Activated CD8-positive, alpha-beta memory T cell treated with anti-CD3 and anti-CD28 coated beads for 4 hours (primary cell): ENCODE measurements around the gene ST6GAL1.

Source experiments
- DNase-seq, 2 donors: peaks; one replicate each; pipeline ENCODE4 v3.0.0-alpha.2; 2020; ENCODE audit warnings: low read depth in 2 of 2

The ST6GAL1 gene

DNA sequence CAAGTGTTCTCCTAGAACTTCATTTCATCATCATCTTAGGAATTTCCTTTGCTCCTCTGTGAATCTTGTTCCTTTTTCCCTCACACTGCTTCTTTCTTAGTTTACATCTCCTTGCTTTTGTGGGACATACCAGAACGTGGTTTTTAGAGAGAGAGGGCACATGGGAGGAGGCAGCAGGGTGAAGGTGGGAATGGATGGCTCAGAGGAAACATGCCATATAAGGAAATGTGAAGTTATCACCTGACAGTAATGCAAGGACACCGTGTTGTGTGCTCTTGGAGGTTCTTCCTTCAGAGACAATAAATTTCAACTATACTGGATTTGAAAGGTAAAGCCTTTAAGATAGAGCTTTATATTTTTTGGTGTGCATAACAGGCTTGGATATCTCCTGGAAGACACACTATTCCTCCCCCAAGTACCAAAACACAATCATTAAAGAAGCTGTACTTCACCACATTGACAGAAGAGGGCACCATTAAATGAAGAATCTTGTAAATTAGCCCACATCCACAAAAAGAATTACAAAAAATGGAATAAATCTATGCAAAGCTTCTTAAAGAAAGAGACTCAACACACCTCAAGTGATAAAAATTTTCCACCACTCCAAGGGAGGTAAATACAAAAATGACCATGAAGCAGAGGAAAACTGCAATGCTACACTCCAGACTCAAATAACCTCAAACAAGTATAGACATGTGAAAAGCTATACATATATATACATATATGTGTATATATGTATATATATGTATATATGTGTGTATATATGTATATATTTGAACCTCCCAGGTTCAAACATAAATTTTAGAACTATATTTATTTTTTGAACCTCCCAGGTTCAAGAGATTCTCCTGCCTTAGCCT, 182.8 kb downstream of the ST6GAL1 start:
- no peak for DNase-seq

- no peak for DNase-seq
These were observed 184.2 kb downstream of the ST6GAL1 start for GRCh38 chr3:187114511-187114910.

- DNase-seq: no peak
These were observed 190.0 kb downstream of the ST6GAL1 start for GRCh38 chr3:187120326-187120725.

GRCh38 chr3:187122261-187122660, 191.9 kb downstream of the ST6GAL1 start:
- no peak for DNase-seq

- no peak for DNase-seq
These were observed 195.1 kb downstream of the ST6GAL1 start for GRCh38 chr3:187125319-187126031.
